ENCODE data around the gene TNFRSF18.
A peak's percentile ranks its signal among the peaks of the same experiment; 100 is the strongest.

The TNFRSF18 gene

GRCh38 chr1:1161078-1161682 is 45.2 kb downstream of the TNFRSF18 start:
- 93 to 96% methylated on average over 29 of the region's 29 CpGs for WGBS, 2 experiments
- Histone ChIP-seq H3K4me3 (ENCODE audit: insufficient read depth, low read depth, low read length) (no peak overlapping the region), H3K9me3 (ENCODE audit: control insufficient read depth, low read length) (no peaks in the 10 kb centered on the region), H3K27ac (ENCODE audit: insufficient read depth, low read depth, low read length, poor library complexity, severe bottlenecking) (no peak overlapping the region), H3K27me3 (ENCODE audit: control insufficient read depth, insufficient read depth, low read length, poor library complexity, severe bottlenecking) (peaks cover 3% of the 10 kb centered on the region), H3K4me1 (ENCODE audit: control insufficient read depth, insufficient read depth, low read length) (peaks cover 22% of the 10 kb centered on the region), H3K36me3 (ENCODE audit: control insufficient read depth, insufficient read depth, low read length) (no peaks in the 10 kb centered on the region)

DNA sequence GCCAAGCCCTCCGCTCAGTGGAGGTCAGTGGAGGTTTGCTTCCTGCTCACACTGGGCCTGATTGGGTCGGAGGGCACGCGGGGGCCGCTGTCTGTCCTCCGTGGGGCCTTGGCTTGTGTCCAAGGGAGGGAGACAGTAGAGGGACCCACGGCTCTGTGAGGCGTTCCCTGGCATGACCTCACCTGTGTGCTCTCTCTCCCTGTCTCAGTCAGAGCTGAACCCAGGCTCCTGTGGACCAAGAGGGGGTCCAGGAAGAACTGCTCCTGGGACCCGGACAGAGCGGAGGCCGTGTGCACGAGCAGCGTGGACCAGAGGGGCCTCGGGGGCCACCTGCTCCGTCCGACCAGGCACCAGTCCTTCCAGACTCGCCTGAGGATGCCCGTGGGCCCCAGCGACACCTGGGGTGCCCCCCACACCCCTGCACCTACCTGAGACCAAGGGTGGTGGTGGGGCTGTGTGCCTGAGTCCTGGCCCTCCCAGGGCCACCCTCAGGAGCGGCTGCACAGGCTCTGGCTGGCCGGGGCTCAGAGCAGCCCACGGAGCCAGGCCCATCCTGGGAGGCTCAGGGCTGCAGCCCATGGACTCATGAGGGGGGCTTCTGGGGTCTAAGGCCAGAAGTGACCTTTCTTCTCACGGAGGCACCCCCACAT is 46.0 kb downstream of the TNFRSF18 start:
- Histone ChIP-seq H3K36me3 (ENCODE audit: control insufficient read depth, insufficient read depth, low read length) (no peaks in the 10 kb centered on the region), H3K9me3 (ENCODE audit: control insufficient read depth, low read length) (no peaks in the 10 kb centered on the region), H3K27ac (ENCODE audit: insufficient read depth, low read depth, low read length, poor library complexity, severe bottlenecking) (no peak overlapping the region)

DNA sequence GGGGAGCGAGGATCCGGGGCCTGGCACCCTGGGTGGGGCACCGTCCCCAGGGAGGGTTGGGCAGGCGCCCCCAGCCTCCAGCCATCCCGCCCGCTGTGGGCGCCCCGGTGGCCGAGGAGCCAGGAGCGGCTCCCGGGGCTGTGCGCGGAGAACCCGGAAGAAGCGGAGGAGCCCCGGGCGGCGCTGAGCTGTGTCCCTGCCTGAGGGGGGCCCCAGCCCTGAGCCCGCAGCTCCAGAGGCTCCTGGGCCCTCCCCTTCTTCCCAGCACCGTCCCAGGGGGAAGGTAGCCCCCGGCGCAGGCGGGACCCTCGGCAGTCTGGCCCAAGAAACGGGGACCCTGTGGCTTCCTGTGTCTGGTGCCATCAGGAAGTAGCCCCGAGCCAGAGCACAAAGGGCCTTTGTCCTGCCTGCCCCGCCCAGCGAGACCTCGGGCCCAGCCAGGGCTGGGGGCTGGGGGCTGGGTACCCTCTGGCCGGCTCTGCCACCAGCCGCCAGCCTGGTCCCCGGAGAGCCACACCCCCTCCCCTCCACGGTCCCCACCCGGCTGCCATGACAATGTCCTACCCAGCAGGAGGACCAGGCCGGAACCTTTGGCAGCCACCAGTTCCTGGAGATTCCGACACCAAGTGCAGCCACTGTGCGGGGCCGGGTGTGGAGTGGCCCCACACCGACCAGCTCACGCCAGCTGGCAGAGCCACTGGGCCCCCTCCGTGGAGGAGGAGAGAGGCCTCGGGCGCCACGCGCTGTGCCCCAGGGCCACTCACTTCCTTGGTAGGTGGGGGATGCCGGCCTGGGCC is 48.3 kb downstream of the TNFRSF18 start:
- H3K9me3 ChIP-seq (ENCODE audit: control insufficient read depth, low read length), result no peaks in the 10 kb centered on the region
- peaks cover 12% of the 10 kb centered on the region for H3K4me1 ChIP-seq (ENCODE audit: control insufficient read depth, insufficient read depth, low read length)
- H3K36me3 ChIP-seq (ENCODE audit: control insufficient read depth, insufficient read depth, low read length), result no peaks in the 10 kb centered on the region
- no peaks in the 10 kb centered on the region for H3K27me3 ChIP-seq (ENCODE audit: control insufficient read depth, insufficient read depth, low read length, poor library complexity, severe bottlenecking)
- H3K27ac ChIP-seq (ENCODE audit: insufficient read depth, low read depth, low read length, poor library complexity, severe bottlenecking), result peak overlapping the region; percentile 22
- peak overlapping the region; percentile 42 for H3K4me3 ChIP-seq (ENCODE audit: insufficient read depth, low read depth, low read length)
- 19 to 20% methylated on average over 46 of the region's 46 CpGs for WGBS, 2 experiments

More for the DNA sequence above, 46.0 kb downstream of the TNFRSF18 start:
- WGBS, 2 experiments, result 91 to 95% methylated on average over 23 of the region's 23 CpGs
- peaks cover 20% of the 10 kb centered on the region for H3K4me1 ChIP-seq (ENCODE audit: control insufficient read depth, insufficient read depth, low read length)
- no peak overlapping the region for H3K4me3 ChIP-seq (ENCODE audit: insufficient read depth, low read depth, low read length)
- H3K27me3 ChIP-seq (ENCODE audit: control insufficient read depth, insufficient read depth, low read length, poor library complexity, severe bottlenecking), result peaks cover 3% of the 10 kb centered on the region

DNA sequence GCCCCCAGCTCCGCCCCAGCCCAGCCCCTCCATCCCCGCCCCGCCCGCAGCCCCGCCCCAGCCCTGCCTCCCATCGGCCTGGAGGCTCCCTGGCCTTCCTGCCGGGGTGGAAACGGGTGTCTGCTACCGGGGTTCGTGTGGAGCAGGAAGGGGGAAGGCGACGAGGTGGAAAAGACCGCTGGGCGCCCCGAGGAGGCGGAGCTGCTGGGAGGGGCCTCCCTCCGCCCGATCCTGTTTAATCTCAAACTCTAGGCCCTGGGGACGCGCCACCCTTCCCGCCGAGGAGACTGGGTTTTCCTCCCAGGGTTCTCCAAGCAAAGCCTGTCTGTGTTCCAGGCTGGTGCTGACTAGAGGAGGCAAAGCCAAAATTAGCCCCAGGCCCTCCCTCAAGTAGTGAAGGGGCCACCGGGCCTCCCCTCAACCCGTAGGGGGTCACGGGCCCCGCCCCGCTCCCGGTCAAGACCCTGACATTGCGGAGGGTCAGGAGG is 48.9 kb downstream of the TNFRSF18 start:
- Histone ChIP-seq H3K9me3 (ENCODE audit: control insufficient read depth, low read length) (no peaks in the 10 kb centered on the region), H3K36me3 (ENCODE audit: control insufficient read depth, insufficient read depth, low read length) (no peaks in the 10 kb centered on the region), H3K27me3 (ENCODE audit: control insufficient read depth, insufficient read depth, low read length, poor library complexity, severe bottlenecking) (no peaks in the 10 kb centered on the region), H3K4me3 (ENCODE audit: insufficient read depth, low read depth, low read length) (peak overlapping the region; percentile 42), H3K4me1 (ENCODE audit: control insufficient read depth, insufficient read depth, low read length) (peaks cover 12% of the 10 kb centered on the region), H3K27ac (ENCODE audit: insufficient read depth, low read depth, low read length, poor library complexity, severe bottlenecking) (peak overlapping the region; percentile 22)
- 1 to 2% methylated on average over 25 to 28 of the region's 29 CpGs for WGBS, 2 experiments

DNA sequence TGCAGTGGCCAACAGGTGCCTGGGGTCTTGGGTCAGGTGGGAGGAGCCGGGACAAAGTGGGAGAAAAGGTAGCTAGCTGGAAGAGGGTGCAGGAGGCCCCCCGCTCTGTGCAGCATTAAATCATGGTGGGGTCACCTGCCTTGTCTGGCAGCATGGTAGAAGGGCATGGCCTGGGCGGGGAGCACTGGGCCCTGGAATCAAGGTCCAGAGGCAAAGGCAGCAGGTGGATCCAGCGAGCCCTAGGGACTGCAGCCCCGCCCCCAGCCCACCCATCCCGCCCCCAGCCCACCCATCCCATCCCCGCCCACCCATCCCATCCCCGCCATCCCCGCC is 49.4 kb downstream of the TNFRSF18 start:
- Histone ChIP-seq H3K36me3 (ENCODE audit: control insufficient read depth, insufficient read depth, low read length) (no peaks in the 10 kb centered on the region), H3K27ac (ENCODE audit: insufficient read depth, low read depth, low read length, poor library complexity, severe bottlenecking) (no peak overlapping the region)
- 64 to 65% methylated on average over 4 of the region's 9 CpGs for WGBS, 2 experiments

DNA sequence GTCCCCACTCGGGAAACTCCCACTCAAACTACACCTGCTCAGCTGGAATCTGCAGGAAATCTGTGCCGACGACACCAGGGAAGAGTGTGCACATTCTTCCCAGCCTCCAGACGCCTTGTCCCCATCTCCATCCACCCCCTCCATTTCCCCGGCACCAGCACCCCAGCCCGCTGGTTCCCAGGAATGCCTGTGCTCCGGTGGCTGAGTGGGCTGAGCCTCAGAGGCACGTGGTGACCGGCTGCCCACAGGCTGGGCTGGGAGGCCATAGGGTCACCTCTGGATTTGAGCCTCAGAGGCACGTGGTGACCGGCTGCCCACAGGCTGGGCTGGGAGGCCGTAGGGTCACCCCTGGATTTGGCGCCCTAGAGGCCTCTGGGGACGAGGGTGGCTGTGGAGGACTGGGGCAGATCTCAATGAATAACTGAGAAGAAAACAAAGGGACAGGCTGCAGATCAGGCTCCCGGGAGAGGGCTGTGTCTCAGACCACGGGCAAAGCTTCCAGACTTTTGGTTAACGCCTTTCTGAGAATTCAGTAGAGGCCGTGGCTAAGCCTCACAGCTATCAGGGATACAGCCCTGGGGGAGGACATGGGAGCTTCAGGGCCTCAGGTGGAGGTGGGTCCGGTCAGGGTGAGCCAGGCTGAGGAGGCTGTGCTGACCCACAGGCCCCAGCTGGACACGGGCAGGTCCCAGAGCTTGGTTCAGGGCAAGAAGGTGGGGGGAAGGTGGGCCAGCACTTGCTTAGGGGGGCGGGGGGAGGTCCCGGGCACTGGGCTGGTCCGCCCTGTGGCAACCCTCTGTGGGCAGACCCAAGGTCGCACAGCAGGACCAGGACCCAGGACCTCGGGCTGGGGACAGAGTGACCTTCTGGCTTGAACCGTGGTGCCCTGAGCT is 50.0 kb downstream of the TNFRSF18 start:
- Histone ChIP-seq H3K4me1 (ENCODE audit: control insufficient read depth, insufficient read depth, low read length) (peaks cover 12% of the 10 kb centered on the region), H3K9me3 (ENCODE audit: control insufficient read depth, low read length) (no peaks in the 10 kb centered on the region), H3K4me3 (ENCODE audit: insufficient read depth, low read depth, low read length) (no peak overlapping the region), H3K27ac (ENCODE audit: insufficient read depth, low read depth, low read length, poor library complexity, severe bottlenecking) (no peak overlapping the region), H3K27me3 (ENCODE audit: control insufficient read depth, insufficient read depth, low read length, poor library complexity, severe bottlenecking) (no peaks in the 10 kb centered on the region), H3K36me3 (ENCODE audit: control insufficient read depth, insufficient read depth, low read length) (no peaks in the 10 kb centered on the region)
- 94% methylated on average over 26 of the region's 26 CpGs for WGBS, 2 experiments

More for the DNA sequence above, 49.4 kb downstream of the TNFRSF18 start:
- H3K4me3 ChIP-seq (ENCODE audit: insufficient read depth, low read depth, low read length), result no peak overlapping the region
- H3K9me3 ChIP-seq (ENCODE audit: control insufficient read depth, low read length), result no peaks in the 10 kb centered on the region
- no peaks in the 10 kb centered on the region for H3K27me3 ChIP-seq (ENCODE audit: control insufficient read depth, insufficient read depth, low read length, poor library complexity, severe bottlenecking)
- peaks cover 12% of the 10 kb centered on the region for H3K4me1 ChIP-seq (ENCODE audit: control insufficient read depth, insufficient read depth, low read length)

DNA sequence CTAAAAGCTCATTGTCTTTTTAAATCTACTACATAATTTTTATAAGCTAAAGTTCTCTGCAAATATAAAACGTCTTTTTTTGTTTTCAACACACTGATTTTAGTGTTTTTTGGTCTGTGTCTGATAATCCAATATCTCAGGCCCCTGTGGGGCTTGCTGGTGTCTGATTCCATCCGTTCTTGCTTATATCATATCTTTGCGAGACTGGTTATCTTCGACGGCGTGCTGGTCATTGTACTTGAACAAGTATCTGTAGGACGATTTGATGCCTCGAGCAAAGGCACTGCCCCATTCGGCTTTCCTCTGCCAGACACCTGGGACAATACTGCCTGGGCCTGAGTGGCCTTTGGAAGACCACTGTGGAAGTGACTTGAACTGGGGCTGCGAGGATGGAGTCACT is 51.1 kb downstream of the TNFRSF18 start:
- WGBS, 2 experiments, result 96% methylated on average over 10 of the region's 10 CpGs
- Histone ChIP-seq H3K4me3 (ENCODE audit: insufficient read depth, low read depth, low read length) (no peak overlapping the region), H3K27me3 (ENCODE audit: control insufficient read depth, insufficient read depth, low read length, poor library complexity, severe bottlenecking) (no peaks in the 10 kb centered on the region), H3K4me1 (ENCODE audit: control insufficient read depth, insufficient read depth, low read length) (peaks cover 12% of the 10 kb centered on the region), H3K27ac (ENCODE audit: insufficient read depth, low read depth, low read length, poor library complexity, severe bottlenecking) (no peak overlapping the region), H3K9me3 (ENCODE audit: control insufficient read depth, low read length) (no peaks in the 10 kb centered on the region), H3K36me3 (ENCODE audit: control insufficient read depth, insufficient read depth, low read length) (no peaks in the 10 kb centered on the region)

DNA sequence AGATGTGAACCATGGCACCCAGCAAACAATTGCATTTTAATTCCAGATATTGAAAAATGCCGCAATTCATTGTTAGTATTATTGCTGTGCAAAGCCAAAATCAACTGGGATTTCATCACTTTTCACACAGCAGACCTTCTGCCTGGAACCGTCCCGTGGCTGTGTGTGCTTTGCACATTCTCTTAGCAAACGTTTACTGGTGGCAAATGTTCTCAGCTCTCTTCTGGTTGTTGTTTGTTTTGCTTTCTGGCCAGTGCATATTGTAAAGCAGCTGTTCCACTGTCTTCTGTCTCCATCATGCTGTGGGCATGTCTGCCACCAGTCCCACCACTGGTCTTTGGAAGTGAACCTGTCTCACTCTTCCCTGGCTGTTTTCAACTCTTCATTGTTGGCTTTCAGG is 52.5 kb downstream of the TNFRSF18 start:
- peaks cover 12% of the 10 kb centered on the region for H3K4me1 ChIP-seq (ENCODE audit: control insufficient read depth, insufficient read depth, low read length)
- no peaks in the 10 kb centered on the region for H3K36me3 ChIP-seq (ENCODE audit: control insufficient read depth, insufficient read depth, low read length)
- 92 to 94% methylated on average over 4 of the region's 4 CpGs for WGBS, 2 experiments

More for the DNA sequence above, 52.5 kb downstream of the TNFRSF18 start:
- H3K27ac ChIP-seq (ENCODE audit: insufficient read depth, low read depth, low read length, poor library complexity, severe bottlenecking), result no peak overlapping the region
- H3K27me3 ChIP-seq (ENCODE audit: control insufficient read depth, insufficient read depth, low read length, poor library complexity, severe bottlenecking), result no peaks in the 10 kb centered on the region
- no peaks in the 10 kb centered on the region for H3K9me3 ChIP-seq (ENCODE audit: control insufficient read depth, low read length)
- no peak overlapping the region for H3K4me3 ChIP-seq (ENCODE audit: insufficient read depth, low read depth, low read length)
